Measurements from ENCODE around the gene GUK1. TPM values are rescaled to one million over a fixed set of nuclear protein-coding genes. Genes with fewer than 3 reads are reported as not detected.

The GUK1 gene
- total RNA-seq, 1 donor: 278 TPM

- Histone ChIP-seq H4K20me1 (ENCODE audit: insufficient read depth, low read length) (peaks cover 79% of the 10 kb centered on the region), H3K4me1 (ENCODE audit: insufficient read depth, low read length) (peaks cover 11% of the 10 kb centered on the region), H3K9me3 (ENCODE audit: low read depth, low read length) (no peaks in the 10 kb centered on the region), H3K4me2 (ENCODE audit: insufficient read depth, low read length) (no peak overlapping the region), H3K27me3 (ENCODE audit: insufficient read depth, low read length) (no peaks in the 10 kb centered on the region), H3K4me3 (ENCODE audit: insufficient read depth, low read length) (no peak overlapping the region), H2AFZ (ENCODE audit: low read length) (no peak overlapping the region), H3K36me3 (ENCODE audit: insufficient read depth, low read length) (peaks cover 56% of the 10 kb centered on the region), H3K27ac (ENCODE audit: low read depth, low read length) (no peak overlapping the region), H3K79me2 (ENCODE audit: insufficient read depth, low read length) (peaks cover 94% of the 10 kb centered on the region)
- TF ChIP-seq CTCF (IDR thresholded peaks at IDR 0.05; ENCODE audit: extremely low read depth, low read depth, low read length): no peak
- no peak for DNase-seq (ENCODE audit: insufficient read length, low spot score, missing footprints)
Observed at GRCh38 chr1:228098323-228098931, 41.7 kb upstream of the GUK1 start.

- Histone ChIP-seq H3K36me3 (ENCODE audit: insufficient read depth, low read length) (peaks cover 51% of the 10 kb centered on the region), H3K27me3 (ENCODE audit: insufficient read depth, low read length) (no peaks in the 10 kb centered on the region), H3K4me1 (ENCODE audit: insufficient read depth, low read length) (peaks cover 20% of the 10 kb centered on the region), H2AFZ (ENCODE audit: low read length) (no peak overlapping the region), H3K4me3 (ENCODE audit: insufficient read depth, low read length) (no peak overlapping the region), H3K27ac (ENCODE audit: low read depth, low read length) (no peak overlapping the region), H3K9me3 (ENCODE audit: low read depth, low read length) (no peaks in the 10 kb centered on the region), H3K4me2 (ENCODE audit: insufficient read depth, low read length) (no peak overlapping the region), H4K20me1 (ENCODE audit: insufficient read depth, low read length) (peaks cover 70% of the 10 kb centered on the region), H3K79me2 (ENCODE audit: insufficient read depth, low read length) (peaks cover 85% of the 10 kb centered on the region)
- DNase-seq (ENCODE audit: insufficient read length, low spot score, missing footprints): peak; percentile 58
- TF ChIP-seq CTCF (IDR thresholded peaks at IDR 0.05; ENCODE audit: extremely low read depth, low read depth, low read length): no peak
Observed at GRCh38 chr1:228099331-228099732, 40.7 kb upstream of the GUK1 start.

GRCh38 chr1:228100822-228101613, 39.1 kb upstream of the GUK1 start:
- TF ChIP-seq CTCF (IDR thresholded peaks at IDR 0.05; ENCODE audit: extremely low read depth, low read depth, low read length): no peak
- Histone ChIP-seq H3K27ac (ENCODE audit: low read depth, low read length) (no peak overlapping the region), H3K9me3 (ENCODE audit: low read depth, low read length) (no peaks in the 10 kb centered on the region), H4K20me1 (ENCODE audit: insufficient read depth, low read length) (peaks cover 53% of the 10 kb centered on the region), H3K36me3 (ENCODE audit: insufficient read depth, low read length) (peaks cover 49% of the 10 kb centered on the region), H3K79me2 (ENCODE audit: insufficient read depth, low read length) (peaks cover 68% of the 10 kb centered on the region), H3K4me3 (ENCODE audit: insufficient read depth, low read length) (no peak overlapping the region), H2AFZ (ENCODE audit: low read length) (no peak overlapping the region), H3K27me3 (ENCODE audit: insufficient read depth, low read length) (no peaks in the 10 kb centered on the region), H3K4me2 (ENCODE audit: insufficient read depth, low read length) (peak overlapping the region; percentile 89), H3K4me1 (ENCODE audit: insufficient read depth, low read length) (peaks cover 13% of the 10 kb centered on the region)
- peak; percentile 83 for DNase-seq (ENCODE audit: insufficient read length, low spot score, missing footprints)

GRCh38 chr1:228101614-228101993, 38.5 kb upstream of the GUK1 start:
- H3K4me1 ChIP-seq (ENCODE audit: insufficient read depth, low read length): peaks cover 10% of the 10 kb centered on the region
- H3K36me3 ChIP-seq (ENCODE audit: insufficient read depth, low read length): peaks cover 49% of the 10 kb centered on the region
- H3K27me3 ChIP-seq (ENCODE audit: insufficient read depth, low read length): no peaks in the 10 kb centered on the region
- H3K4me3 ChIP-seq (ENCODE audit: insufficient read depth, low read length): peak overlapping the region; percentile 96
- peak overlapping the region; percentile 12 for H3K27ac ChIP-seq (ENCODE audit: low read depth, low read length)
- peak; percentile 94 for DNase-seq (ENCODE audit: insufficient read length, low spot score, missing footprints)
- H2AFZ ChIP-seq (ENCODE audit: low read length): no peak overlapping the region
- no peaks in the 10 kb centered on the region for H3K9me3 ChIP-seq (ENCODE audit: low read depth, low read length)
- peaks cover 63% of the 10 kb centered on the region for H3K79me2 ChIP-seq (ENCODE audit: insufficient read depth, low read length)
- H4K20me1 ChIP-seq (ENCODE audit: insufficient read depth, low read length): peaks cover 47% of the 10 kb centered on the region
- H3K4me2 ChIP-seq (ENCODE audit: insufficient read depth, low read length): peak overlapping the region; percentile 89
- TF ChIP-seq CTCF (IDR thresholded peaks at IDR 0.05; ENCODE audit: extremely low read depth, low read depth, low read length): no peak
